Stromal cell of bone marrow (primary cell): Measurements from ENCODE around the gene SMC3.
"Not testable (repeated sequence)": the region's sequence is repeated elsewhere in the genome, so short reads cannot be mapped to it uniquely, and the experiment has no call there.

Experiments
- DNase-seq: peaks from one replicate; pipeline ENCODE4 v3.0.0-alpha.2; 2012; ENCODE audit warnings: low read depth

Gene SMC3

DNA sequence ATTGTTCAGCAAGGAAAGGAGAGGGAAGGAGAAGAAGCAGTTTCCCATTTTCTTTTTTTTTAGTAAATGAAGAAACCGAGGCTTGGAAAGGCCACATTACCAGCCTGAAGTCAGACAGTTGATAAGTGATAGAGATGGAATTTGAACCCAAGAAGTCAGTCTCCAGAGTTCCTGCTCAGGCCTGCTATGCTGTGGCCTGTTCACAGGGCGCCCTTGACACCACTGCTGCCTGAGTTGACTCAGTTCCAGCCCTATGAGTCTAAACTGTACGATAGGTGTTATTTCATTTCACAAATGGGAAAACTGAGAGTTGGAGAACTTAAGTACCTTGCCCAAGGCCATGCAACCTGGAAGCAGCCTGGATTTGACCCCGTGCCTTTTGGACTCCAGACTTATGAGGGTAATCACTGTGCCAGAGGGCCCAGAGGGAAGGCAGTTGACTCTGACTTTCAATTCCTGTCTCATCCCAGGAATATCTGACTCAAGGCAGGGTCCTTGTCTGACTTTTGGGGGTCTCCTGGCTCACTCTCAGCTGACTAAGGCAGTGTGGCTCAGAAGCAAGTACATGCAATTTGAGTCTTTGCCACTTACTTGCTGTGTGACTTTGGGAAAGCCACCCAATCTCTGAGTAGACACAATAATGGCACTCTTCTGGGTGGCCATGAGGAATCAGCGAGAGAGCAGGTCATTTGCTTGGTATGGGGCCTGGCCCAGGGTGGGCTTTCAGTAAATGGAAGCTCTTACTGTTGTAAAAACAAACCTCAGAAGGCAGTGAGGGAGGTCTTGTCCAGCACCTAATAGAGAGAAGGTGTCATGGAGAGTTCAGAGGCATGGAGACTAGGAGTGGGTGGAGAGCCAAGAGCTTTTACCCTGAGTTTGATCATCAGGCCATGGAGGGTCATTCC, 58.7 kb downstream of the SMC3 start:
- DNase-seq: no peak

DNA sequence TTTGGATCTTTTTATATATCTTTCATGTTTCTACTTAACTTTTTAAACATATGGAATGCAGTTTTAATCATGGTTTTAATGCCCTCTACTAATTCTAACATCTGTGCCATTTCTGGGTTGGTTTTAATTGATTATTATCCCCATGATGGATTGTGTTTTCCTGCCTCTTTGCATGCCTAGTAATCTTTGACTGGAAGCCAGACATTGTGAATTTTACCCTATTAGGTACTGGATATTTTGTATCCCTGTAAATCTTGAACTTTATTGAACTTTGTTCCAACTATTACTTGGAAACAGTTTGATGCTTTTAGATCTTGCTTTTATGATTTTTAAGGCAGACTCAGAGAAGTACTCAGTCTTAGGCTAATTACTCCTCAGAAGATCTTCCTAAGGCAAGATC, 60.7 kb downstream of the SMC3 start:
- no peak for DNase-seq

DNA sequence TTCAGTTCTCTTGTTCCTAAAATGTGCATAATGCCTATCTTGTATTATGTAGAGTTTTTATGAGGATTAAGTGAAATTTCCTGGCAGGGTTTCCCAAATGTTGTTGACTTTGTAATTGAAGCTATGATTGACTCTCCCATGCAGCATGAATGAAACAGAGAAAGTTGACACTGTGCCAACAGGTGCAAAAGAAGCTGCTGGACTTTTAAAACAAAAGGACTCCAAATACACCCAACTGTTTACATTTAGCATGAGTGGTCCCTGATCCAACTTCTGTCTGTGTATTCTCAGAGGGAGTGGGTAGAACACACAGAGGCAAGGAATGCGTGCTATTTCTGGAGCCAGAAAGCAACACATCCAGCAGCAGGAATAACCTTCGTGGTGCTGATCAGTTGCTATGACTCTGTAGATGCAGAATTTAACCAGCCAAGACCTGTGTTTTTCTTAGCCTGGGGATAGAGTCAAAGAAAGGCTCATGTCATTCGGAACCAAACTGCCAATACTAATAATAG, 62.2 kb downstream of the SMC3 start:
- peak; percentile 61 for DNase-seq

DNA sequence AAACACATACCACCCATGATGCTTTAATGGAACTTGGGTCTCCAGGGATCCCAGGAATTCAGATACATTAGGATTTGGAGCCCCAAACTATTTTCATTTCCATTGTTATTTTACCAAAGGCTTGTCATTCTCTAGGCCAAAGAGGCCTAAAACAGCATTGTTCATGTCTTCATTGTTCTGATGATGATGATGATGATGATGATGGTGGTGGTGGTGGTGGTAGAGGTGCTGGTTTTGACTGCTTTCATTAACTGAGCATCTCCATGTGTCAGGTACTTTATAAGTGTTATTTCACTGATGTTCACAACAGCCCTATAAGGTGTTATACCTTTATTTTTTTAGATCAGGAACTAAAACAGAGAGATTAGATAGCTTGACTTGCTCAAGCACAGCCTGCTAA, 64.4 kb downstream of the SMC3 start:
- DNase-seq: no peak

DNA sequence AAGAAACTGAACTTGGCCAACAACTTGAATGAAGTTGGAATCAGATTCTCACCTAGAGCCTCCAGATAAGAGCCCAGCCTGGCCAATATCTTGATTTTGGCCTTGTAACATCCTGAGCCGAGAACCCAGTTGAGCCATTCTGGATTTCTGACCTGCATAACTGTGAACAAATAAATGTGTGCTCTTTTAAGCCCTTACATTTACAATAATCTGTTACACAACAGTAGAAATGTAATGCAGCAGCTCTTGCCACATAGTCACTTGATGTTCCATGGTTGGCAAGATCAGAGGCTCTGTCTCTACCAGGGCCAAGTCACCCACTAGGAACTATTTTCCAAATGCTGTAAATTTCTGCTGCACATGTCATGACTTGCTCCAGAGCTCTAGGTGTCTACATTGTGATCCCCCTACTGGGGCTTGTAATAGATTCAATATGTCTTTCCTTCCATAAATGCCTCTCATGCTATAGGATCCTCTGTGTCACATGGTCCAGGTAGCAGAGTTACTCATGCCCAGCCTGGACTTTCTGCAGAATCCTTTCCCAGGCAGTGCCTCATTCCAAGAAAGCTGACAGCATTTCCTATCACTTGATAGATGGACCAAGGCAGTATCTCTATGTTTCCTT, 65.2 kb downstream of the SMC3 start:
- no peak for DNase-seq

DNA sequence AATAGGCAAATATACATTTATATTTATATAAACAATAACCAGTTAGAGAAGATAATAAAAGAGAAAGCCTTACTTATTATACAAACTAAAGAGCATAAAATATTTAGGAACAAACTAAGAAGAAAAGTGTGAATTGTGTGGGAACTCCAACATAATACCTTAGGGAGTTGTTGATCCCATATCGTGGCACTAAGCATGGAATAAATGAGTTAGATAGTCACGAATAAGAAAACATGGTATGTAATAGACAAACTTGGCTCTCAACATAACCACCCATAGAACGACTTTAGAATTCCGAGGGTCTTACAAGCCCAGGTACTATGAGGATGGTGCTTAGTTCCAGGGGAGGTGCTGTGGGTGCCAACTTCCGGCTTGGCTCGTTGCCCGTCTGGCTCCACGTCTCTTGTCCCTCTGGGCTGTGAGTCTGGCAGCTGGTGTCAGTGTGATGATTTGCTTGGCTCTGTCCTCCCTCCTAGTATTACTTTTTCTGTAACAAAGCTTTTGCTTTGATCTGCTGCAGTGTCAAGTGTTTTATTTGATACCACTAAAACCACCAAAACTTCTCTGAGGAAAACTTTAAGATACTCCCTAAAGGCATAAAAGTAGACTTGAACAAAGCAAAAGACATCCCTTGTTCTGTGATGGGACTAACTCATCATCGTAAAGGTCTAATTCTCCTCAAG, 67.2 kb downstream of the SMC3 start:
- DNase-seq: no peak

DNA sequence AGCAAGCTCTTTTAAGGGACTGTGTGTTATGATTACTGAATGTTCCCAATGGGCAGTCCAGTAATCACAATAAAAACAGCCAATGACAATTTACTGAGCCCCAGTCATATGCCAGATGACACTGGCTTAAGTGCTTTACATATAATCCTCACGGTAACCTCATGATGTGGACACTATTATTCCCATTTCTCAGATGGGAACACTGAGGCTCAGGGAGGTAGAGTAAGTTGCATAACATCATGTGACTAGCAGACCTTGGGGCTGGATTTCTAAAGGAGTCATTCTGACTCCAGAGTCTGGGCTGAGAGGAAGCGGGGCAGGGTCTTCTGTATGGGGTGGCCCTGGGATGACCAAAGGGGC, 69.1 kb downstream of the SMC3 start:
- no peak for DNase-seq

DNA sequence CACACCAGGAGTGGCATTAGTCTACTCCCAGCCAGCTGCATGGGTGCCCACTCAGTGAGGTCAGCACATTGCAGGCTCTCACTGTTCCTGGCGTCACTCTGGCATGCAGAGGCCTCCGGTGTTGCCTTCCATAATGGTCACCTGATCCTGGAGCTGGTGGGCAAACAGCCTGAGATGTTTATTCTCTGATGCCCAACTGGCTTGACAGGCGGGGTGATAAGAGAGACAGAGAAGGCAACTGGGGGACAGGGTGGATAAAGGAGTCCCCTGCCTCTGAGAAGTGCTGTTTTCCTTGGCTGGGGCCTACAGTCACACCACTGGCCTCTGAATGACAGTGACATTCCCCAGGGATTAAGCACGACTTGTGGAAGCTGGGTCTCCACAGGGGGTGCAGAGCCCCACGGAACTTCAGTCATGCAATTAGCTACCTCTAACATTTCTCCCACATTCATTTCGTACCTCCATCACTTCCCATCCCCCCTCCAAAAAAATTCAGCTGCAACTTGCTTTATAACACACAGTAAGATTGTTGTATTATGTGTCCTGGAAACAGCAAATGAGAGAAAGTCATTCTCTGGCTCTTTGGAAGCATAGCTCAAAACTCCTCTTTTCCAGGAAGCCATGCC, 69.5 kb downstream of the SMC3 start:
- no peak for DNase-seq

DNA sequence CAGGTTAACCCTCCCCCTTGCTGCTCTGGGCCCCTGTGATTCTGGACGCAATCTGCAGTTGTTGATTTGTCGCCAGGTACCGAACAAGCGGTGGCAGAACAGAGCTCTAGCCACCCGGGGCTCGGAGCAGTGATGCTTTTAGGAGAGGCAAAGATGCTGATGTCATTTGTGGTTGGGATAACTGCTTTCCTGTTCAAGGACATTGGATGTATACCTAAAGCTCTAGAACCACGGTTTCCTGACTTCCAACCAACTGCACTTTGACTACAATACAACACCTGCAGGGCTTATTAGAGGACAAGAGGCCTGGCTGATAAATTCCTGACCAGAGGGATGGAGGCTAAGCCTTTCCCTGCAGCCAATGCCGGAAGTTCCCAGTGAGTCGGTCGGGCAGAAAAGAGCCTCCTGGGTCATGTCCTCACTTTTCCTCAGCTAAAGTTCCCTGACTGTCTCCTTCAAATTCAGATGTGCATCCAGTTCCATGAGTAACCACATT, 70.1 kb downstream of the SMC3 start:
- no peak for DNase-seq

DNA sequence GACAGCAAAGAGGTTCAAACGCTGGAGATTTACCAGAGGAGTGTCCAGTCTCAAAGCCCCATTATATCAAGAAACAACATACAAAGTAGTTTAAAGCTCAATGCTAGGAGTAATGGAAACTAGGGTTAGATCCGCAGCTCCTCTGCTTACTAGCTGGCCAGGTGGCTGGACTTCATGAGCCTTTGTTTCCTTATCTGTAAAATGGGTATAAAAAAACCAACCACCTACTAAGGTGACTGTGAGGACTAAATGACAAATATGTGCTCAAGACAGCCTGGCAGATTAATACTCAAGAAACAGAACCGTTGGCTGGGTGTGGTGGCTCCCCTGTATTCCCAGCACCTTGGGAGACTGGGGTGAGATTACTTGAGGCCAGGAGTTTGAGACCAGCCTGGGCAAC, 70.8 kb downstream of the SMC3 start:
- no peak for DNase-seq

DNA sequence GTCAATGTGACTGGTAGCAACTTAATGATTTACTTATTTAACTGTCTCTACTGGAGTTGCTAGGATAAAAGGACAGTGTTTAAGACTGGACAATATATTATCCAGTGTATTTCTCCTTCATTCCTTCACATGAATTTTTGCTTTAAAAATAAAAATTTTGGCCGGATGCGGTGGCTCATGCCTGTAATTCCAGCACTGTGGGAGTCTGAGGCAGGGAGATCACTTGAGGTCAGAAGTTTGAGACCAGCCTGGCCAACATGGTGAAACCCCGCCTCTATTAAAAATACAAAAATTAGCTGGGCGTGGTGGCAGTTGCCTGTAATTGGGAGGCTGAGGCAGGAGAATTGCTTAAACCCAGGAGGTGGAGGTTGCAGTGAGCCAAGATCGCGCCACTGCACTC, 71.6 kb downstream of the SMC3 start:
- DNase-seq: not testable (repeated sequence)

DNA sequence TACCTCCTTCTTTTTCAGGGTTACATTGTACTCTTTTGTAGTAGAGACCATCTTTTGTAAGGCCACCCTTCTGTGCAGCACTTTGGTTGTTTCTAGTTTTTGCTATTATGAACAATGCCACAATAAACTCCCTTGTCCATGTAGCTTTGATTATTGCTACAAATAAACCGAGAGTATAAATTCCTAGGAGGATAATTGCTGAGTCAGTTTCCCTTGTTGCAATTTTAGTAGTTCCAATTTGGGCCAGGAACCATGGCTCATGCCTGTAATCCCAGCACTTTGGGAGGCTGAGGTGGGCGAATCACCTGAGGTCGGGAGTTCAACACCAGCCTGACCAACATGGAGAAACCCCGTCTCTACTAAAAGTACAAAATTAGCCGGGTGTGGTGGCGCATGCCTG, 72.4 kb downstream of the SMC3 start:
- DNase-seq: not testable (repeated sequence)

DNA sequence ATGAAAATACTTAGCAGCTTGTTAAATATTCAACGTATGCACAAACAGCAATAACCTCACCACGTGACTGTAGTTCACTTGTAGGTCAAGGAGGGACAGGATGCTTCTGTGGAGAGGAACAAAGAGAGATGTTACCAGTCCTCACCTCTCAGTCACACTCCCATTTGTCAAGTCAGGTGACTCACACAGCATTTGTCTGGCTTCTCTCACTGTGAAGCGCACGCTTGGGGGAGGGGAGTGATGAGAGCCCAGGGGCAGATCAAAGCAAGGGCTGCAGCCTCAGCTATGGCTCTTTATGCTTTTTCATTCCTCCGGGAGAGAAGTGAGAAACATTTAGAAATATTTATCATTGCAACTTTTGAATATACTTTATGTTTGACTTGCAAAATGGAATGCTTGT, 73.8 kb downstream of the SMC3 start:
- no peak for DNase-seq

DNA sequence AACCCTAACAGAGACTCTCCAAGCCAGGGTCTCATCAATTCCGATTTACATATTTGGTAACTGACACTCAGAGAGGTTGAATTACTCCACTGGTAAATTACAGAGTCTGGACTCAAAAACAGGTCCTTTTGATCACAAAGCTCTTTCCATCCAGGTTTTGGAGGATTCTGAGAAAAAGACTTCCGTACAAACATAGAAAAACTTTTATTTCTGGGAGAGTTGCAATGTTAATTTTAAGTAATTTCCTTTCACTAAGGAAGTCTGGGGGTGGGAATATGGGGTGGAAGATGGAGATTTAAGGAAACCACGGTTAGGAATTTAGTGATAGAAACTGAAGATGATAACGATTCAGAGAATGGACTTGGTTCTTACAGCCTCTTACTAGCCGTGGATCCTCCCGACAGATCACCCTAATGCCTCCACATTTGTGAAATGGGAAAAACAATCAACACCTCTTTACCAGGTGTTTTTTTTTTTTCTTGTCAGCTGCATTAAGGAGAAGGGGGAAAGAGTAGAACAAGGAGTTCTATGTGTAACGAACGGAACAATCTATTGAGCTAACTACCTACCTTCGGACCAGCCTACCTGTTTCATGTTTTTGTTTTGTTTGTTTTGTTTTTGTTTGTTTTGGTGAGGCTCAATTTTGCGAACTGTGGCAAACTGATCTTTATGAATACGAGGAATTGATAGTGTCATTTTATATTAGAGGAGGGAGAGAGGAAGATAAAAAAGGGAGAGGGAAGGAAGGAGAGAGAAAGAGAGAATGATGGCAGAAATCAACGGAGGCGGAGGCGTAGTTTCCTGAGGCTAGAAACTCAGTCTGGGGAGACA, 74.9 kb downstream of the SMC3 start:
- no peak for DNase-seq

DNA sequence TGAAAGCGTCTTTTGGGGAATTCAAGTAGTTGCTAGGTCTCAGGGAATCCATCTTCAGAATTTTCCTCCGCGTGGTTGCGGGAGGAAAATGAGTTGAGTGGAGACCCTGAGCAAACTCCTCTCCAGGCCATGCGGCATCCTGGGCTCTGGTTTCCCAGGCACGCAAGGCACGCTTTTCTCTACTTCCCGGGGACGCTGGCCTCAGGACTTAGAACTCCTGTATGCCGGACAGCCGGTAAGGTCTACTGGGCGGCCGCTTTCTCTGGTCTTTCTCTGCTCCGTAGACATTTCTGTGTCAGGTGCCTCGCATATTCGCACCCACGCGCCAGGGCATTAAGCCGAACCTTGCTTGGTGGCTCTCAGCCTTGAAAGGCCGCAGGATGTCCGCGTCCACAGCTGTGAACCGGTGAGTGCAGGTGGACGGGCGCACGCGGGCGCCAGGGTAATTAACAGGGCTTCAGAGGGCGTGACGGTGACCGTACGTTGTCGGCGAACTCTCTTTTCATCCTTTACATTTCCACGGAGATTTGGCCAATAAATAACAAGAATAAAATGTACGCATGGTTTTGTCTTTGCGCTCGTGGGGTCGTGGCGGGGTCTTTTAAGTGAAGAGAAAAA, 75.6 kb downstream of the SMC3 start:
- DNase-seq: no peak

DNA sequence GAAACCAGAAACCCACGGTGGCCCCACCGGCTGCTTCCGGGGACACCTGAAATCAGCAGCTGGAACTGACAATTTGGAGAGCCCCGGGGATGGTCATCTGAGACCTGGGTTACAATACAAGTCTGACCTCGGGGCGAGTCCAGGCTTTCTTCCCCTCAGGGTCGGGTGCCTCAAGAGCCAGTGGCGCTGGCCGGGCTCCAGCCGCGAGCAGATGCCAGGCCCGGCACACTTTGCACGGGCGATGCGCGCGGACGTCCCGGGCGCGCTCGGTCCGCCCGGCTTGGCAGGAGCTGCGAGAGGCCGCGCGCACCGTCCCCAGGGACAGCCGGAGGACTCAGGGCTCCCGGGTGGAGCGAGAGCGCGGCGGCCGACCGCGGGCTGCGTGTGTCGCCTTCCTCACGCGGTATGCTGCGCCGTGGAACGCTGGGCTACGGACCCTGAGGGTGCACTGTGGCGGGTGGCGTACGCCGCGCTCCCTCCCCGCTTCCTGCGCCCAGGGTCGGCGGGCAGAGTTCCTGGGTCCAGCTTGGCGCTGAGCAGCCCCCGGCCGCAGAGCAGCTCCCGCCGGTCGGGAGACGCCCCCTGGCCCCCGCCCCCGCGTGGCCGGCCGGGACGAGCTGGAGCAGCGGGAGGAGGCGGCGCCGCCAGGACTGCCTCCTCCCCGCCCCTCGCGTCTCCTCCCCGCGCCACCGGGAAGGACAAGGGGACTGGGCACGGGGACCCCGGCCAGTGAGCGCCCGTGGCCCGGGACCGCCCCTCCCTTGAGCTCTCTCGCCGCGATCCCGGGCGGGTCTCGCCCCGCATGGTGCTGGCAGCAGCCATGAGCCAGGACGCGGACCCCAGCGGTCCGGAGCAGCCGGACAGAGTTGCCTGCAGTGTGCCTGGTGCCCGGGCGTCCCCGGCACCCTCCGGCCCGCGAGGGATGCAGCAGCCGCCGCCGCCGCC, 76.4 kb downstream of the SMC3 start, which contains the start of gene RBM20:
Gene RBM20 (plus strand): TSS at position 684 of the 945 bp plus-strand sequence. CDS start 119 bp downstream, at position 803.
- DNase-seq: no peak

DNA sequence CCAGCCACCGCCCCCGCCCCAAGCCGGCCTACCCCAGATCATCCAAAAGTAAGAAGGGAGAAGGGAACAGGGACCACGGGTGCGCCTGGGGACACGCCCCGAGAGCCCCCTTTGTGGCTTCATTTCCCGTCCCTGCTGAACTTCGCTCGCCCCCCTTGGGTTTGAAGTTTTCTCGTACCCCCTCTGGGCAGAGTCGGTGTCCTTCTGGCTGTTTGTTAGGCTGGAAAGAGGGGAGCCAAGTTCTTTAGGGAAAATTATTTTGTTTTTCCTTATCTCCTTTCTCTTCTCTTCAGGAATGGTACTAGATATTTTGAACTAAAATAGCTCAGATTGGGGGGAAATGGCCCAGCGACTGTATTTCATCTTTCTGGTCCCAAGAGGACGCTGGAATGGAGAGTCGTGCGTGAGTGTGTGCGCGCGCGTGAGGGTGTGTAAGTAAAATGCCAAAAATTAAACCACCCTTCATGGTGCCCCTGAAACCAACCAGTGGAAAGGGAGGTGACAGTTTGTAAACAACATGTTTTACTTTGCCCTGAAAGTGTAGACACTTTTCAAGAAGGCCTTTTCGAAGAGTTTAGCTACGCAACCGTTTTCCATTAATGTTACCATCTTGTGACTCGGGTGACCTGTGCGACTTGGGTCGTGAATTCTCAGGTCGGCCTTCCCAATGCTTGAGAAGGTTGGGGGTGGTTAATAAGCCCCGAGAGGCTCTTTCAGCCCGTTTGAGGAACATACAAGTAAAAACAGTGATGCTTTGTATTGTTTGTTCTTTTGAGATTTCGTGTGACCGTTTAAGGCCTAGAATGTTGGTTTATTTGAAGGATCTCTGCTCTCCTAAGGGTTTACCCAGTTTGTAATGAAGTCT, 77.3 kb downstream of the SMC3 start:
- no peak for DNase-seq

DNA sequence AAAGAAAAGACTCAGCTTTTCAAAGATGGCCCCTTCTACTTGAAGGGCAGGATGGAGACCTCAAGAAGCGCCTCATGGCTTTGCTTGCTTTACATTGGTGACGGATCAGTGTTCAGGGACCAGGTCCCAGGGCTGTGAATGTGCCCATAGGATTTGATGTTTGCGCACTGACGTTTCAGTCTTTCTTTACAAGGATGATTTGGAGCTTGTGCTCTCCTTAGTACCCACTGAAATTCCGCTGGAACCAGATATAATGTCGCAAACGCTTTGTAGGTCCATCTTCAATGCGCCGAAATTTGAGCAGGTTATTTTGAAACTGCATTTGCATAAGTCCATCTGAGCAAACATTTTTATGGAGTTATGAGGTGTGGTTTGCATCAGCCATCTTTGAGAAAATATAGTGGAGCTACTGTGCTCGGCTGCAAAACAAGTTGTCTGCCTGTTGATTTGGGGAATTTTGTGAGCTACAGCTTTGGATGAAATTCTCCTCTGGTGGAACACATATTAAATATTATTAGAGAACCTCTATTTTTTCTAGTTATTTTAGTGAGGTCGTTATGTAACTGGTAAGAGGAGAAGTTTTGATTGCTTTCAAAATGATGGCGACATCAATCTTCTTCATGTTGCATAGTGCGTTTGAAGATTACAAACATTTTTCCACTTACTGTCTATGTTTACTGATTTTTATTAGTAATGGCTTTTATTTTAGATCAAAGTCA, 79.1 kb downstream of the SMC3 start:
- no peak for DNase-seq
